Esophagus muscularis mucosa (tissue), 3 donors: Measurements from ENCODE around the gene DNER.

Experiments
- CTCF ChIP-seq, 3 experiments: fragments of 200-600 bp in 2 of 3; fragments of 450-650 bp in 1 of 3; sonication (generic) in 2 of 3; IDR thresholded peaks; one replicate each; pipeline ENCODE4 v1.5.1; 2017 to 2019; ENCODE audit warnings: antibody characterized with exemption in 3 of 3, mild to moderate bottlenecking in 2 of 3, moderate library complexity in 1 of 3
- POLR2AphosphoS5 ChIP-seq, 2 donors: sonication (generic); formaldehyde crosslinking; IDR thresholded peaks; one replicate each; pipeline ENCODE4 v1.6.1; 2017; ENCODE audit warnings: antibody characterized with exemption in 2 of 2

GRCh38 chr2:229642371-229642770, 72.0 kb downstream of the DNER start:
- no peak for TF ChIP-seq POLR2AphosphoS5 (IDR thresholded peaks at IDR 0.05)
- TF ChIP-seq CTCF (IDR thresholded peaks at IDR 0.05): no peak
